Stimulated activated CD8-positive, alpha-beta memory T cell treated with anti-CD3 and anti-CD28 coated beads, Interleukin-2, amount 100 ng/mL, for 48 hours (primary cell): Measurements from ENCODE around the gene TTC28.
"Not testable (repeated sequence)": the region's sequence is repeated elsewhere in the genome, so short reads cannot be mapped to it uniquely, and the experiment has no call there.

Experiments used
- DNase-seq, 2 donors: peaks; one replicate each; pipeline ENCODE4 v3.0.0-alpha.2; 2020; ENCODE audit warnings: low read depth in 2 of 2

TTC28 gene

DNA sequence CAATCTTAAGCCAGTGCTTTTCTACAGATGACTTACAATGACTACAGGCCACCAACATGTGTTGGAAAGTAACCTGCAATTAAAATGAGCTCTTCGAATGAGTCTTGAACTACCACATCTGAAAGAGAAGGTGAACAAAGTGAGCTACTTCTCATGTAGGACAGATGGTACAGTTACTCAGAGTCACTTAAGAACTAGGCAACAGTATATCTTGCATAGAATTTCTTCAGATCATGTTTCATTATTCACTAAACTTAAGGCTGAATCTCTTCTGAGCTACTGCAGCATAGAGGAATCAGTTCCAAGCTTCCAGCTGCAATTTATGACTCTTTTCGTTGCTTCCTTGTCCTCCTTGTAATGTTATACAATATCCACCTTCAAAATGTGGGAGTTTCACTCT, 270.9 kb downstream of the TTC28 start:
- DNase-seq, result no peak

DNA sequence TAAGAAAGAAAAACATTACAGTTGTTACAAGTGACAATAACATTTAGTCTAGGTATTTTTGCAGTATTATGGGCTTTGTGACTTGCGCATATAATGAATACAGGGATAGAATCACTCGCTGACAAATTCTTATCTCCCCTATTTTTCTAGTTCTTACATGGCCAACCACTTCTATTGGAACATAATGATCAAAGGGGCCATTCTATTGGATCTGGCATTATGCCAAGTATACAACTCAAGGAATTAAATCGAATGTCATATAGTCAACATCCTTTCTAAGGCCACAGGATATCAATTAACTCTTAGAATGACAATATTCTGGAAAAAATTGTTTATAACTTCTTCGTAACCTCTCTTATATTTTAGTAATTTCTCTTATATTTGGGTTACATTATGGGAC, 272.0 kb downstream of the TTC28 start:
- DNase-seq, result no peak

DNA sequence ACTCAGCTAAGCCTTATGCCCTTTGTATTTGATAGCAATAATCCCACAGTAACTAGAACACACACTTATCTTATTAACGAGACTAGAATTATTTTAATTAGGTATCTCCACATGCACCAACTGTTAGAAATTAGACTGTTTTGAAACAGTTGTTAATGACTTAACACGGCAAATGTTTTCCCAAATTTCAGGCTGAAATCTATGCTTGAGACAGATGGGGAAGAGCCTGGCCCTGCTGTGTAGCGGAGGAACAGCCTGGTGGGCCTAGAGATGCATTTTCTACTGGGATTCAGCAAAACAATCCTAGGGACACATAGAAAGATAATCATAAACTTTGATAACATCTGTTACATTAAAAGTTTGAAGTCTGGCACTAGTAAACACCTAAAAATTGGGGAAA, 273.4 kb downstream of the TTC28 start:
- DNase-seq, result no peak

DNA sequence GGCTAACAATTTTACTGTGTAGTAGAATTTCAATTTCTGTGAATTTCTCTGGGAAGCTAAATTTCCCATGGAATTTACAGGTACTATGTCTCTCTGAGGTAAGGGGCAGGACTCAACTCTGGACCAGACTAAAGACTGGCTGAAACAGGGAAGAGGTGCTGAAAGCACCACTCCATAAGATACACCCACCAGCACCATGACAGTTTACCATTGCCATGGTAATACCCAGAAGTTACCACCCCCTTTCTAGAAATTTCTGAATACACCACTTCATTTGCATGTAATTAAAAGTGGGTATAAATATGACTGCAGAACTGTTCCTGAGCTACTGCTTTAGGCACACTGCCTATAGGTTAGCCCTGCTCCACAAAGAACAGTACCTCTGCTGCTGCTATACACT, 274.1 kb downstream of the TTC28 start:
- no peak for DNase-seq

DNA sequence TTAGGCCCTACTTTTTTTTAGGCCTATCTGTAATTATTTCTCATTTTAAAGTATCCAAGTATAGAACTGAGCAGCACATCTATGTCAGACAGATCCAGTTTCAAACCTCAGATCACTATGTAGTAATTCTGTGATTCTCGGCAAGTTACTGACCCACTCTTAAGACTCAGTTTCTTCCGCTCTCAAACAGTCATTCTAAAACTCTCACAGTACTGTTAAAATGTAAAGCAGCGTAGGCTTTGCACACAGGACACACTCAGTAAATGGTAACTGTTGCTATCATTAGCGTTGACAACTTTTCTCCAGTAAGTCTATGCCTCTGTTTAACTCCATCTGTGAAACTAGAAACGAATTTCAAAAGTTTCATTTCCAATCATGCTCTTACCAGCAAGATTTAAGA, 277.1 kb downstream of the TTC28 start:
- DNase-seq, result no peak

DNA sequence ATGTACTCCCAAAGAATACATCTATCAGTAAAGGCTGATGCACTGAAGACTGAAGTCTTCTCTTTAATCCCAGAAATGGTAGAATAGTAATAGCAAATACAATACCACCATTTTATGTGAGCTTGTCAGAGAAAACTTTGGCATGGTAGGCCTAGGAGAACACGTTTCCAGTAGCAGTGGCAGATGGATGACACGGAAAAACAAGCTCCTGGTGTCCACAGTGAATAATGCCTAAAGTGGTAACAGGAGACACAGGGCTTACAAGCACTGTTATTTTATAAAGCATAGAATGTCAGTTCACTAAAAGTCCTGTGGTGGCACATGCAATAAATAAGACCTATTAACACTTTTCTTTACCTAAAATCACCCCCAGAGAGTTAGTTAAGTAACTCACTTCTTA, 277.6 kb downstream of the TTC28 start:
- DNase-seq, result no peak

DNA sequence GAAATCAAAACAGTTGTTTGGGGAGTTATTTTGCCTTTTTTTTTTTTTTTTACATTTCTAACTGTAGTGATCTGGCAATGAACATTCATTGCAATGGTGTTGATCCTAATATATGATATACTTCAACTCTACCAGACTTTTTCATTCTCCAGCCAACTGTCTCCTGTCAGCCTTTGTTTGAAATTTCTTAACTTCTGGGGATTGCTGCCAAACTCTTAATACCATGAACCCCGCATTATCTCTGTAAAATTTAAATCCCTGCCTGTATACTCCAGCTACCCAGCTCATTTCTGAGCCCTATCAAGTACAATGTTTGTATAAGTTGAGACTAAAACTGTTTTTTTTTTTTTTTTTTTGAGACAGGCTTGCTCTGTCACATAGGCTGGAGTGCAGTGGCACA, 280.7 kb downstream of the TTC28 start:
- no peak for DNase-seq

DNA sequence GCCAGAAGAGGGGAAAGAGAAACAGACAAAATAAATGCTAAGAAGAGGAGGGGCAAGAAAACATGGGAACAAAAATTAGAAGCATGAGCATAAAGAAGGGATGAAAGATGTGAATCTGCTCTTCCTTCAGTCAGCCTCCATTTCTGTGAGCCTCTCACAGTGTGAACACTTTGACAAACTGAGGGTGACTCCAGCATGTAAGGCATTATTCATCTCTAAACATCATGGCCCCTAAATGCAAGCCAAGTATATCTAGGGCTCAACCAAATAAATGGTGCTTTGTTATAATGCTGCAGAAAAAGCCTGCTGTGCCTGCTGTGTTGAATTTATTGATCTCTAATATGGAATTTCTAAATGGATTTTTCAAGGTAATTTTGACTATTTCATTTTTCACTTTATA, 281.3 kb downstream of the TTC28 start:
- no peak for DNase-seq

DNA sequence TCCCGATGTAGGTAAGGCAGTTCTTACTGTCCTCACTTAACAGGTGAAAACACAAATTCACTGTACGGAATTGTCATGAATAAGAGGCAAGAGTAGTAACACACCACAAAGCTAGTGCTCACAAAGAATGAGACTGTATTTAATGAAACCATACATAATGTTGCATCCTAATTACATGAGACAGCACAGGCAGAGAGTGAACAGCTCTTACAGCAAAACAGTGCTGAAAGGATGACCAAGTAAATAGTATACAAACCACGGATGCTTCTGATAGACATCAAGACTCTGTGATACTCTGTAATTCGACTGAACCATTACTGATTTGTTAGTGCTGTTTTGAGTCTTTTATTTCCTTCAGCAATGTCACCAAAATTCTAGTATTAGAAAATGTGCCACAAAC, 282.3 kb downstream of the TTC28 start:
- no peak for DNase-seq

DNA sequence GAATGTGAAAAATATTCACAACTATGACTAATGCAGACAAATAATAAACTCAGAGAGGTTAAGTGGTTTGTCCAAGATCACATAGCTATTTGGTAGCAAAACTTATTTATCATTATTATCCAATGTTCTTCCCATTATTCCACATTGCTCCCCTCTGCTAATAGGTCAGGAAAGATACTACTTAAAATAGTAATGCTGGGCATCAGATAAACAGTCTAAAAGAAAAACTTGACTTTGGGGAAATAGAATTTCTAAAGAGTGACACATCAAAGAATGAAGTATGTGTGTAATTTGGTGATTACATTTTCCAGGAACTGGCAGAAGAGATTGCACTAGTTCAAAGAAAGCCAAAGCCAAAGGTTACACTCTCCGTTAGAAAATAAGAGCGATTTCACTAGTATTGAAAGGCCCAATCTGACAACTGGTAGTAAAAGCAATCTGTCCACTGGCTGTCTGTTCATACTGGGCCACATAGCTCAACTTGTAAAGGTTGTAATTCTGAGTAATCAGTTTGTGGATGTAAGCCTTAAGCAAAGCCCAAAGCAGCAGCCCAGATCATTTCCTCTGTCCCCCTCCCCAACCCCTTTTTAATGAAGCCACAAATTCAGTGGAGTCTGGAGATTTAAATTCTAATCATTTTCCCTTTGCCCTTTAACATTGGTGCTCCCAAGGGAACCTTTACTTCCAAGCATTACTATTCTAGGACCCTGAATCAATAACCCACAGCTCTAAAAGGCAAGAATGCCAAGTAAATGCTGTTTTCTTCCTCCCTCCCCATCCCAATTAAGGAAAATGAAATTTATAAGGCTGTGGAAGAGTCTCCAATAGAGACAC, 283.5 kb downstream of the TTC28 start:
- DNase-seq, result no peak

DNA sequence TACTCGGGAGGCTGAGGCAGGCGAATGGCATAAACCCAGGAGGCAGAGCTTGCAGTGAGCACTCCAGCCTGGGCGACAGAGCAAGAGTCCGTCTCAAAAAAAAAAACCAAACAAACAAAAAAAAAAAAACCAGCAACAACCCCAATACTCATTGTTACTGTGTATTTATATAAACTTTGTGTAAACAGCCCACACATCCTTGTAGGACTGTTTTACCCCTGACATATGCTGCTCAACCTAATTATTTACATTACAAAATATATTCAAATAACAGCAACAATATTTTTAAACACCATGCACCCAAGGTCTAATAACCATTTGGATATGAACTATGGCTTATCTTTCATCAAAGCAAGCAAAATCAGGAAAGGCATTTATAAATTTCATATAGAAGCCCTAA, 284.1 kb downstream of the TTC28 start:
- DNase-seq, result no peak

DNA sequence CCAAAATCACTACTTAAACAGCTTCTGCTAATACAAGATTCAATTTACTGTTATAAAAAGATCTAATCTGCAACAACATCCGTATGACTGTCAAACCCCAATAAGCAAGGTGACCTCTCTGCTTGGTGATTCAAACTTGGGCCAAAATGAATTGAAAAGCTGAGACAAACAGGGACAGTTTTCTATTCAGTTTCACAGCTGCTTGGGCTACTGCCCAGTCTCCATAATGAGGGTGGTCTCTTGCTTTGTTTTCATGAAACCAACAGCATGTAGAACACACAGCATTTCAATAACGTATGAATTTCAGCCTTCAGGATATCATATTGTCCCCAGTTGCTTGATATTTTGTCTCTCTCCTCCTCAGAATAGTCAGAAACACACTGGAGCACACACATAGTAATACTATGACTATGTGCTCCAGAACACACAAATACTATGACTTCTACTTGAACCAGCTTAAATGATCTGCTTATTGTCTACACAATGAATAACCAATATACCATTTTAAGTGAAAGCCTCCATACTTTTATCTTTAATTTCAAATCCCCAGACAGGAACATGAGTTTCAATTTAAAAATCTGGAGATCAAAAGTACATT, 285.0 kb downstream of the TTC28 start:
- no peak for DNase-seq

DNA sequence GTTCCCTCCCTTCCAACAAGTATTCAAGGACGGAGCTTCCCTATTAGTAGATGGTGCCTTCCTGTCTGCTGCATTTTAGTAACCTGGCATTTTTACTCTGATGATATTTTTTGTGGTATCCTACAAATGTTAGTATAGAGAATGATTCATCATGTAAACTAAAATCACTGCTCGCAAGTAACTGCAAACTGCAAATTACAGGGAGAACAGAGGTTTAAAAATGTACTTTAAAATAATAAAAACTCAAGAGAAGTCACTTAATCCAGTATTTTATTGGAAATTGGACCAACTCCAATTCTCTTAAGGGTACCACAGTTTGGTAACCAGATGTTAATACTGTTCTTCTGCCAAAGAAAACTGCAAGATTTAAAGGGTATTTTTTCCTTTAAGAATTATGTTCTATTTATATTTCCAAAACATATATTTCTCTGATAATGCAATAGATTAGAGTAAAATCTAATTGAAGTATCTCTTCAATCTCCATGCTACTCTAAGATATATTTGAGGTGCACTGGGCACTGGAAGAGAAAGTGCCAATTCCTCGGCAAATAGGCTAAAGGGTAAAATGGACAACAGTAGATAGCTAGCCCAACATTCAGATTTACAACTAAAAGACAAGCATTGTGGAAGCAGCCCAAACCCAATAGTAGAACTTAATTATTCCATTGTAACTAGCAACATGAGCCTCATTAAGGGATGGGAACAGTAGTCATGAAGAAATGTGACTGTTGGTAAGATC, 298.0 kb downstream of the TTC28 start:
- no peak for DNase-seq

DNA sequence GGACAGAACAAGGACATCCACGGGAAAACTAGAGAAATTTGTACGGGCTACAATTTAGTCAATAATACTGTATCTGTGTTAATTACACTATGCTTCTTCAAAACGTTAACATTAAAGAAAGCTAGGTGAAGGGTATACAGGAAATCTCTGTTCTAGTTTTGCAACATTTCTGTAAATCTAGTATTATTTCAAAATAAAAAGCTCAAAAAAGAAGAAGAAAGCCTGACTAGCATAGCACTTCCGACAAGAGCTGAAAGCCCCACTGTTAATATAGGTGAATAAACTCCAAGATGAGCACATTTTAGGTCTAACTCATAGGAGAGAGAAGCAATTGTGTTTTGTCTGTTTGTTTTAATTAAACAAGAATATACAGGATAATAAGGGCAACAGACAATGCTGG, 299.7 kb downstream of the TTC28 start:
- no peak for DNase-seq

DNA sequence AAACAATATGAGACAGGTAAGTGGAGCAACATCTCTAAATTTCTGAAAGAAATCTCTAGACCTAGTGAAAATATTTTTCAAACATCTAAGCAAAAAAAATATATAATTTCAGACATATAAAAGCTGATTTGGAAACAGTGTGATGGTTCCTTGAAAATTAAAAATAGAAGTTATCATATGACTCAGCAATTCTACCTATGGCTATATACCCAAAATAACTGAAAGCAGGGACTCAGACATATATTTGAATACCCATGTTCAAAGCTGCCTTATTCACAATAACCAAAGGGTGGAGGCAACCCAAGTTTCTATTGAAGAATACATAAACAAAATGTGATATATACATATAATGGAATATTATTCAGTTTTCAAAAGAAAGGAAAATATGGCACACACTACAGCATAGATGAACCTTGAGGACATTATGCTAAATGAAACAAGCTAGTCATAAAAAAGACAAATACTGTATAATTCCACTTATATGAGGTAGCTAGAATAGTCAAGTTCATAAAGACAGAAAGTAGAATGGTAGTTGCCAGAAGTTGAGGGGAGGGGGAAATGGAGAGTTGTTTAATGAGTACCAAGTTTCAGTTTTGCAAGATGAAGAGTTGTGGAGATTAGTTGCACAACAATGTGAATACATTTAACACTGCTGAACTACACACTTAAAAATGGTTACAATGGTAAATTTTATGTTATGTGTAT, 300.4 kb downstream of the TTC28 start:
- DNase-seq, result no peak

DNA sequence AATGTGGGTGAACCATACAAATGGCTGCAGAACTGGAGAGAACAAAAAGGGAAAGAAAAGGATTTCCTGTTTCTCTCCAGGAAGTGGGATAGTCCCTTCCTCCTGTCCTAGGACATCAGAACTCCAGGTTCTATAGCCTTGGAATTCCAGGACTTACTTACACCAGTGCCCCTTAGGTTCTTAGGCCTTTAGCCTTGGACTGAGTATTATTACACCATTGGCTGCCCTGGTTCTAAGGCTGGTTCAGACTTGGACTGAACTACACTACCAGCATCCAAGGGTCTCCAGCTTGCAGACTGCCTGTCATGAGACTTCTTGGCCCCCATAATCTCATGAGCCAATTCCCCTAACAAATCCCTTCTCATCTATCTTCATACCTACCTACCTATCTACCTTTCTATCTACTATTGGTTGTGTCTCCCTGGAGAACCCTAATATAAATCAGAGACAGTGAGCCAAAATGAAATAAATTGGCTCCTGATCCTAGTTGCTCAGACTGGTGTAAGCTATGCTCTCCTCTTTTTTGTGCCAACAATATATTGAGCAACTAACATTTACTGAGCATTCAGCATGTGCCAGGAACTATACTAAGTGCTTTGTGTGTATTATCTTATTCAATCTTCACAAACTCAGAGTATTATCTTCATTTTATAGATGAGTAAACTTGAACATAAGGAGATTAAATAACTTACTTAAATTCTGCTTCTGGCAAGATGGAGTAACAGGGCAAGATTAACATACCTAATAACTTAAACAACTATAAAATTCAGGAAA, 303.7 kb downstream of the TTC28 start:
- DNase-seq, result no peak

DNA sequence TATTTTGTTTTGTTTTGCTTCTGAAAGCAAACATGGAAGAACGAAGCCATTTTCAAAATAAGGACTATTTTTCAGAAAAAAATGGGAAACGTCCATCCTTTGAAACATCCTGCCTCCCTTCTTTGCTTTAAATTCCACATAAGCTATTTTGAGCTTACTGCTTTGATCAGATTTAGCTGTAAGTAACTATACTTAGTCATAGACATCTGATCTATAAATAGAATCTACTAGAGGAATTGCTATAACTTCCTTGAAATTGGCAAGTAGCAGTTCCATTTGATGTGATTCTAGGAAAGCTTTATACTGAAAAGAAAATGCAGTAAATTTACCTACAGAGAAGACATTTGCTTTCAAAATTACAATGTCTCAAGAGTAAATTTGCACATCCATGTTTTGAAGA, 305.8 kb downstream of the TTC28 start:
- no peak for DNase-seq

DNA sequence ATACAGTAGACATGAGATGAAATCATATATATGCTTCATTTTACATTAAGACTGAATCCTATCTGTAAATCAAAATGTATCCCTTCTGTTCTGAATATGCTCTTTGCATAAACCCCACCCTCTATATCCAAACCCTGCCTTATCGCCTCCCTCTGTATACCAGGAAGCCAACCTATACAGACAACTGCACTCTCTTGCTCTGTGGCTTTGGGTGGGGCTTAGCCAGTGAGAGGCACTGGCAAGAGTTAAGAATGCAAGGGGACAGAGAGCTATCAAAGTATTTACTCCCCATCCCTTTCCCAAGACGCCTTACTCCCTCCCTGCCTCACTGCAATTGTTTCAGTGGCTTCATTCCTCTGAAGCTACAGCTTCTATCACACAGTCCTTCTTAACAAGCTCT, 309.8 kb downstream of the TTC28 start:
- no peak for DNase-seq

DNA sequence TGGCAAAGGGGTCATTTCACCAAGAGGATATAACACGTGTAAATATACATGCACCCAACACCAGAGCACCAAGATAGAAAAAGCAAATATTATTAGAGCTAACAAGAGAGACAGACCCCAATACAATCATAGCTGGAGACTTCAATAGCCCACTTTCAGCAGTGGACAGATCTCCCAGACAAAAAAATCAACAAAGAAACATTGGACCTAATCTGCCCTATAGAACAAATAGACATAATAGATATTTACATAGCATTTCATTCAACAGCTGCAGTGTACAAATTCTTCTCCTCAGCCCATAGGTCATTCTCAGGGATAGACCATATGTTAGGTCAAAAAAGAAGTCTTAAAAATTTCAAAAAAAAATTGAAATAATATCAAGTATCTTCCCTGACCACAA, 312.8 kb downstream of the TTC28 start:
- DNase-seq, result no peak

DNA sequence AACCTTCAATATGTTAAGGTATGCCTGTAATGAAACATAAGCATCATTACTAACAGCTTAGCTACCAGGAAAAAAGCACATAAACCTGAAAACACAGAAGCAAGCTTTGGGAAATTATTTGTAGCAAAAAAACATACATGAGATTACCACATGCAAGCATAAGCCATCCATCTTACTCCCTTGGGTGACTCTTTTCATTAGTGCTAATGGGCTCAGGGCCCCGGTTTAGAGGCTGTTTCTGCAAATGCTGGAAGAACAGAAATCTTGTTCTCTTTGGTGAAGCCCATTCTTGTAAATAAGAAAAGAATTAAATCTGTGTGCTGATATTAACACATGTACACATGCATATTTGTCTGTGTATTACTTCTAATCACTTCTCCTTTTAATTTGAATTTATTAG, 314.3 kb downstream of the TTC28 start:
- DNase-seq, result no peak

DNA sequence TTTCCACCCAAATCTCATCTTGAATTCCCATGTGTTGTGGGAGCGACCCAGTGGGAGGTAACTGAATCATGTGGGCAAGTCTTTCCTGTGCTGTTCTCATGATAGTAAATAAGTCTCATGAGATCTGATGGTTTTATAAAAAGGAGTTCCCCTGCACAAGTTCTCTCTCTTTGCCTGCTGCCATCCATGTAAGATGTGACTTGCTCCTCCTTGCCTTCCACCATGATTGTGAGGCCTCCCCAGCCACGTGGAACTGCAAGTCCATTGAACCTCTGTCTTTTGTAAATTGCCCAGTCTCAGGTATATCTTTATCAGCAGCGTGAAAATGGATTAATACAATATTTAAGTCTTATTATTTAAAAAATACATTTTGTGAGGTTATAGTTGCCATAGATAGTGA, 315.5 kb downstream of the TTC28 start:
- not testable (repeated sequence) for DNase-seq

DNA sequence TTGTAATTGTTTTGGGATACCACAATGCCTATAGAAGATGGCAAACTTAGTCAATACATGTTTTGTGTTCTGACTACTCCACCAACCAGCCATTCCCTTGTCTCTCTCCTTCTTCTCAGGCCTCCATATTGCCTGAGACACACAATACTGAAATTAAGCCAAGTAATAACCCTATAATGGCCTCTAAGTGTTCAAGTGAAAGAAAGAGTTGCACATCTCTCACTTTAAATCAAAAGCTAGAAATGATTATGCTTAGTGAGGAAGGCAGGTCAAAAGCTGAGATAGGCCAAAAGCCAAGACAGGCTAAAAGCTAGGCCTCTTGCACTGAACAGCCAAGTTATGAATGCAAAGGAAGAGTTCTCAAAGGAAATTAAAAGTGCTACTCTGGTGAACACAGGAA, 318.7 kb downstream of the TTC28 start:
- DNase-seq, result no peak
